ENCODE measurements around the gene FAM184A. TPM values are rescaled to one million over a fixed set of nuclear protein-coding genes. Genes with fewer than 3 reads are reported as not detected.
"Not testable (repeated sequence)": the region's sequence is repeated elsewhere in the genome, so short reads cannot be mapped to it uniquely, and the experiment has no call there.

FAM184A gene
- total RNA-seq, 6 donors from 2014 or later, result 8.4 to 75.4 (median 39.5) TPM

DNA sequence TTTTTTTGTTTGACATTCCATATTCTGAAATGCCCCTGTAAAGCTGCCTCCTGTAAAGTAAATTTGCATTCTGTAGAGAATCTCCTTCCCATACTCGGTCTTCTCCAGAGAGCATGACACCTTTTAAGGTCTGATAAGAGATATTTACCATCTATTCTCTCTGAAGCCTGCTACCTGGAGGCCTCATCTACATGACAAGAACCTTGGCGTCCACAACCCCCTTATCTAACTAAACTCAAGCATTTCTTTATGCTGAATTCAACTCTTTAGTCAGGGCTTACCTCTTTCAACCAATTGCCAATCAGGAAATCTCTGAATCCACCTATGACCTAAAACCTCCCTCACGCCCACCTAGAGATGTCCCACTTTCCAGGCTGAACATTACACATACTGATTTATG is 51.6 kb downstream of the FAM184A start:
- 88% methylated on average over 3 of the region's 3 CpGs for WGBS, 2 donors
- peaks cover 0 to 3% (median 0%) of the 10 kb centered on the region in 4 donors for H3K4me1 ChIP-seq
- TF ChIP-seq EP300 (IDR thresholded peaks at IDR 0.05) (no peak), POLR2A (IDR thresholded peaks at IDR 0.05) (no peak), POLR2AphosphoS5 (IDR thresholded peaks at IDR 0.05) (no peak)
- TF ChIP-seq, protein P1, sequence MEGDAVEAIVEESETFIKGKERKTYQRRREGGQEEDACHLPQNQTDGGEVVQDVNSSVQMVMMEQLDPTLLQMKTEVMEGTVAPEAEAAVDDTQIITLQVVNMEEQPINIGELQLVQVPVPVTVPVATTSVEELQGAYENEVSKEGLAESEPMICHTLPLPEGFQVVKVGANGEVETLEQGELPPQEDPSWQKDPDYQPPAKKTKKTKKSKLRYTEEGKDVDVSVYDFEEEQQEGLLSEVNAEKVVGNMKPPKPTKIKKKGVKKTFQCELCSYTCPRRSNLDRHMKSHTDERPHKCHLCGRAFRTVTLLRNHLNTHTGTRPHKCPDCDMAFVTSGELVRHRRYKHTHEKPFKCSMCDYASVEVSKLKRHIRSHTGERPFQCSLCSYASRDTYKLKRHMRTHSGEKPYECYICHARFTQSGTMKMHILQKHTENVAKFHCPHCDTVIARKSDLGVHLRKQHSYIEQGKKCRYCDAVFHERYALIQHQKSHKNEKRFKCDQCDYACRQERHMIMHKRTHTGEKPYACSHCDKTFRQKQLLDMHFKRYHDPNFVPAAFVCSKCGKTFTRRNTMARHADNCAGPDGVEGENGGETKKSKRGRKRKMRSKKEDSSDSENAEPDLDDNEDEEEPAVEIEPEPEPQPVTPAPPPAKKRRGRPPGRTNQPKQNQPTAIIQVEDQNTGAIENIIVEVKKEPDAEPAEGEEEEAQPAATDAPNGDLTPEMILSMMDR (IDR thresholded peaks at IDR 0.05), result no peak
- DNase-seq (no peak), ATAC-seq (ENCODE audit: low FRiP score in 2 of 2) (no peak)
- no peak overlapping the region for H3K27ac ChIP-seq
- H3K27me3 ChIP-seq, result no peaks in the 10 kb centered on the region
- H3K36me3 ChIP-seq, result no peaks in the 10 kb centered on the region
- H3K9me3 ChIP-seq, result no peaks in the 10 kb centered on the region
- no peak overlapping the region for H3K4me3 ChIP-seq

DNA sequence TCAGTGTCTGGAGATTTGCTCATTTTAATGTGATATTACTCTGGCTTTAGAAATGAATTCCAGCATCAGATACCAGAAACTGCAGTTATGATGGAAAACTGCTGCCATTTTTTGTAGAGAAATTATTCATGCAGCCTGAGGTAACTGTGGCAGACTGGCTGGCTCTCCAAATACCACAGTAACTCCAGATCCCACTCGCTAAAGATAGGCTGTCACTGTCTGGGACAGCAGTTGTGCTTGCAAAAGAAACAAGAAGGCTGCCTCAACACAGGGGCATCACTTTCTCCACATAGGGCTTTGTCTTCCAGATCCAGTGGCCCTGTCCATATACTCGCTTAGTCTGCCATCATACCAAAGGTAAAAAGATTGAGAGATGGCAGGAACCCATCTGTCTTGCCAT is 52.7 kb downstream of the FAM184A start:
- Histone ChIP-seq H3K36me3 (no peaks in the 10 kb centered on the region), H3K9me3 (no peaks in the 10 kb centered on the region), H3K4me3 (no peak overlapping the region), H3K4me1 (peaks cover 0 to 3% (median 0%) of the 10 kb centered on the region in 4 donors), H3K27me3 (no peaks in the 10 kb centered on the region), H3K27ac (no peak overlapping the region)
- TF ChIP-seq POLR2AphosphoS5 (IDR thresholded peaks at IDR 0.05) (no peak), EP300 (IDR thresholded peaks at IDR 0.05) (no peak), POLR2A (IDR thresholded peaks at IDR 0.05) (no peak)
- WGBS, 2 donors, result 83% methylated on average over 2 of the region's 2 CpGs
- DNase-seq (no peak), ATAC-seq (ENCODE audit: low FRiP score in 2 of 2) (no peak)

DNA sequence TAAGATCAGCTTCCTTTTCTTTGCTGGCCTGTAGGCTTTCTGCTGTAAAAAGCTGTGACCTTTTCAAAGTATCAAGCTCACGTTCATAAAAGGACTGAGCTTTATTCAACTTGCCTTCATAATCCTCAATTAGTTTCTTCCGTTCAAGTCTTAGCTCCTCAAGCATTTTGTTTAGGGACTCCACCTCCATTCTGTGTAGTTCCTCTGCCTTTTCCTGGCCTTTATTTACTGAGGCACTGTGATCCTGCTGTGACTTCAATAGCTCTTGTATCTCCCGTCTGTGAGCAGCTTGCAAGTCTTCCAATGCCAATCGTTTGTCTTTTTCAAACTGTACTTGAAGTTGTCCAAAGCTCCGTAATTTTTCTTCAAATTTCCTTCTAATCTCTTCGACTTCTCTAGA is 54.4 kb downstream of the FAM184A start:
- TF ChIP-seq POLR2AphosphoS5 (IDR thresholded peaks at IDR 0.05) (no peak), EP300 (IDR thresholded peaks at IDR 0.05) (no peak), POLR2A (IDR thresholded peaks at IDR 0.05) (no peak)
- TF ChIP-seq, protein P1 (IDR thresholded peaks at IDR 0.05), result no peak
- H3K27ac ChIP-seq, result peak overlapping the region in 1 of 4 donors; percentile 28
- no peaks in the 10 kb centered on the region for H3K36me3 ChIP-seq
- peaks cover 0 to 3% (median 0%) of the 10 kb centered on the region in 4 donors for H3K4me1 ChIP-seq
- WGBS, 2 donors, result 65 to 66% methylated on average over 6 of the region's 6 CpGs
- no peak overlapping the region for H3K4me3 ChIP-seq
- DNase-seq (no peak), ATAC-seq (ENCODE audit: low FRiP score in 2 of 2) (no peak)
- no peaks in the 10 kb centered on the region for H3K27me3 ChIP-seq
- H3K9me3 ChIP-seq, result no peaks in the 10 kb centered on the region

DNA sequence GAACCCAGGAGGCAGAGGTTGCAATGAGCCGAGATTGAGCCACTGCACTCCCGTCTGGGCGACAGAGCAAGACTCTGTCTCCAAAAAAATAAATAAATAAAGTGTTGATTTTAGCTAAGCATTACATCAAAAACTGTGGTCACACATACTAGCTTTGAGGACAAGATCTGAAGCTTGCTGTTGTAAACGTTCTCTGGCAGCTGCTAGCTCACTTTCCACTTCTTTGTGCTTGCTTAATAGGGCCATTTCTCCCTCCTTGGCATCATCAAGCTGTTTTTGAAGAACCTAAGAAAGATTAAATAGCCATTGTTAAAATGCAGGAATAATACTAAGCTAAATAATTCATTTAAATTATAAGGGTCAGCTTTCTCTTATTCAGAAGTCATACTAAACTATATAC is 55.7 kb downstream of the FAM184A start:
- Histone ChIP-seq H3K27ac (no peak overlapping the region), H3K4me1 (peaks cover 0 to 3% (median 0%) of the 10 kb centered on the region in 4 donors), H3K4me3 (no peak overlapping the region), H3K9me3 (no peaks in the 10 kb centered on the region), H3K27me3 (no peaks in the 10 kb centered on the region), H3K36me3 (no peaks in the 10 kb centered on the region)
- DNase-seq, result no peak
- WGBS, 2 donors, result 59 to 70% methylated on average over 4 of the region's 4 CpGs
- TF ChIP-seq, protein P1 (IDR thresholded peaks at IDR 0.05), result no peak
- TF ChIP-seq POLR2A (IDR thresholded peaks at IDR 0.05), result no peak
- no peak for TF ChIP-seq POLR2AphosphoS5 (IDR thresholded peaks at IDR 0.05)
- no peak for TF ChIP-seq EP300 (IDR thresholded peaks at IDR 0.05)
- no peak for ATAC-seq (ENCODE audit: low FRiP score in 2 of 2)

DNA sequence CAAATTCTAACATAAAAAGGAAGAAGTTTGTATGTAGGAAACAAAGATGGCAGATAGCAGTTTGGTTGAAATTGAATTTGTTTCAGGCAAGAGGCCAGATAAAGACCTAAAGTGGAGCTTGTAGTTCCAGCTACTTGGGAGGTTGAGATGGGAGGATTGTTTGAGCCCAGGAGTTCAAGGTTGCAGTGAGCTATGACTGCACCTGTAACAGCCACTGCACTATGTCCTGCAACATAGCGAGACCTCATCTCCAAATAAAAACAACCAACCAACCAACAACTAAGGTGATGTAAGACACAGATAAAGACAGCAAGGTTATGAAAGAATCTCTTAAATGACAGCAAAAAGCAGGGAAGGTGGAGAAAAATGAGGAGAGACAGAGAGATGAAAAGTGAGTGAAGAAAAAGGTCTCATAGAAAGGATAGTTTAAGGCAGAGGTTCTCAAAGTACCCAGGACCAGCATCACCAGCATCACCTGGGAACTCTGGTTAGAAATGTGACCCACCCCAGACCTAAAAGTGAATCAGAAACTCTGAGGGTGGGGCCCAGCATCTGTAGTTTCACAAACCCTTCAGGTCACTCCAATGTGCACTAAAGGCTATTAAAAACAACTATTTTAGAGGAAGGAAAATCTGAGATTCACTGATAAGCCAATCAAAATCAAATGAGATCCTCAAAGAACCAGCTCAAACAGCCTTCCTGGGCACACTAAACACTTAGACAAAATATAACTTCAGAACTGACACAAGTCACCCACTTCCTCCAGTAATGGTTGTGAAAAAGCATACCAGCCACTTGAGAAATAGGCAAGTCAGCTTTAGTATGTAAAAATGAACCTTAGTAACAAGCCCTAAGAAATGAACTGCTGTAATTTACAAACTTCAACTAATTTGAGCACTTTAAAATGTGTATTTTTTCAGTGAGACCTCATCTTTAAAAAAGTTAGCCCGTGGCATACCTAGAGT is 57.6 kb downstream of the FAM184A start:
- 88 to 98% methylated on average over 2 of the region's 2 CpGs for WGBS, 2 donors
- ATAC-seq (ENCODE audit: low FRiP score in 2 of 2) (no peak), DNase-seq (no peak)
- Histone ChIP-seq H3K4me3 (no peak overlapping the region), H3K27me3 (no peaks in the 10 kb centered on the region), H3K36me3 (peaks cover 0 to 3% (median 0%) of the 10 kb centered on the region in 4 donors), H3K9me3 (no peaks in the 10 kb centered on the region), H3K27ac (no peak overlapping the region), H3K4me1 (peaks cover 0 to 3% (median 0%) of the 10 kb centered on the region in 4 donors)
- TF ChIP-seq, protein P1 (IDR thresholded peaks at IDR 0.05), result no peak
- TF ChIP-seq POLR2A (IDR thresholded peaks at IDR 0.05) (no peak), POLR2AphosphoS5 (IDR thresholded peaks at IDR 0.05) (no peak), EP300 (IDR thresholded peaks at IDR 0.05) (no peak)

DNA sequence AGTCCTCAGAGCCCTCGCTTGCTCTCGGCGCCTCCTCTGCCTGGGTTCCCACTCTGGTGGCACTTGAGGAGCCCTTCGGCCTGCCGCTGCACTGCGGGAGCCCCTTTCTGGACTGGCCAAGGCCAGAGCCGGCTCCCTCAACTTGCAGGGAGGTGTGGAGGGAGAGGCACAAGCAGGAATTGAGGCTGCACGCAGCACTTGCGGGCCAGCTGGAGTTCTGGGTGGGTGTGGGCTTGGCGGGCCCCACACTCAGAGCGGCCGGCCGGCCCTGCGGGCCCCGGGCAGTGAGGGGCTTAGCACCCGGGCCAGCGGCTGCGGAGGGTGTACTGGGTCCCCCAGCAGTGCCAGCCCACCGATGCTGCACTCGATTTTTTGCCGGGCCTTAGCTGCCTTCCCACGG is 63.3 kb downstream of the FAM184A start:
- H3K36me3 ChIP-seq; H3K27me3 ChIP-seq; ATAC-seq (ENCODE audit: low FRiP score in 2 of 2); H3K27ac ChIP-seq; H3K9me3 ChIP-seq; H3K4me3 ChIP-seq; H3K4me1 ChIP-seq: not testable (repeated sequence)
- DNase-seq, result peak in 1 of 2 donors; percentile 58
- WGBS, 2 donors, result 98 to 99% methylated on average over 8 to 10 of the region's 22 CpGs
